ENCODE results near the gene APC.

Gene APC

GRCh38 chr5:112742424-112742823 is 4.7 kb downstream of the APC start:
- Histone ChIP-seq H3K27me3 (ENCODE audit: control insufficient read depth, insufficient read depth, low read length) (no peaks in the 10 kb centered on the region), H3K9me3 (ENCODE audit: control insufficient read depth, insufficient read depth, low read length) (no peaks in the 10 kb centered on the region), H3K36me3 (ENCODE audit: control insufficient read depth, insufficient read depth, low read length) (no peaks in the 10 kb centered on the region), H3K27ac (ENCODE audit: low read length) (no peak overlapping the region), H3K4me1 (ENCODE audit: control insufficient read depth, insufficient read depth, low read length) (no peaks in the 10 kb centered on the region), H3K4me3 (ENCODE audit: low read length) (no peak overlapping the region)
- no peak for DNase-seq (ENCODE audit: low read depth, low spot score)
- no CpG with 5 or more reads among the region's 3 CpGs for WGBS (ENCODE audit: insufficient coverage, insufficient read length)

GRCh38 chr5:112743631-112744030 is 5.9 kb downstream of the APC start:
- no peak for DNase-seq (ENCODE audit: low read depth, low spot score)
- Histone ChIP-seq H3K4me1 (ENCODE audit: control insufficient read depth, insufficient read depth, low read length) (no peaks in the 10 kb centered on the region), H3K27me3 (ENCODE audit: control insufficient read depth, insufficient read depth, low read length) (no peaks in the 10 kb centered on the region), H3K4me3 (ENCODE audit: low read length) (no peak overlapping the region), H3K36me3 (ENCODE audit: control insufficient read depth, insufficient read depth, low read length) (no peaks in the 10 kb centered on the region), H3K27ac (ENCODE audit: low read length) (no peak overlapping the region), H3K9me3 (ENCODE audit: control insufficient read depth, insufficient read depth, low read length) (no peaks in the 10 kb centered on the region)
- WGBS (ENCODE audit: insufficient coverage, insufficient read length): no CpG with 5 or more reads among the region's 4 CpGs

GRCh38 chr5:112752335-112752734 is 14.7 kb downstream of the APC start:
- H3K4me3 ChIP-seq (ENCODE audit: low read length): no peak overlapping the region
- no peaks in the 10 kb centered on the region for H3K9me3 ChIP-seq (ENCODE audit: control insufficient read depth, insufficient read depth, low read length)
- H3K27me3 ChIP-seq (ENCODE audit: control insufficient read depth, insufficient read depth, low read length): no peaks in the 10 kb centered on the region
- WGBS (ENCODE audit: insufficient coverage, insufficient read length): no CpG with 5 or more reads among the region's 1 CpG
- DNase-seq (ENCODE audit: low read depth, low spot score): no peak
- no peak overlapping the region for H3K27ac ChIP-seq (ENCODE audit: low read length)
- no peaks in the 10 kb centered on the region for H3K4me1 ChIP-seq (ENCODE audit: control insufficient read depth, insufficient read depth, low read length)
- H3K36me3 ChIP-seq (ENCODE audit: control insufficient read depth, insufficient read depth, low read length): no peaks in the 10 kb centered on the region

- Histone ChIP-seq H3K27ac (ENCODE audit: low read length) (no peak overlapping the region), H3K4me1 (ENCODE audit: control insufficient read depth, insufficient read depth, low read length) (no peaks in the 10 kb centered on the region), H3K9me3 (ENCODE audit: control insufficient read depth, insufficient read depth, low read length) (no peaks in the 10 kb centered on the region), H3K36me3 (ENCODE audit: control insufficient read depth, insufficient read depth, low read length) (peaks cover 2% of the 10 kb centered on the region; the same call in 1 of the 2 replicates), H3K4me3 (ENCODE audit: low read length) (no peak overlapping the region), H3K27me3 (ENCODE audit: control insufficient read depth, insufficient read depth, low read length) (no peaks in the 10 kb centered on the region)
- no peak for DNase-seq (ENCODE audit: low read depth, low spot score)
- no CpG with 5 or more reads among the region's 2 CpGs for WGBS (ENCODE audit: insufficient coverage, insufficient read length)
Measured at GRCh38 chr5:112755703-112756102, 18.0 kb downstream of the APC start.

GRCh38 chr5:112757468-112758208 is 20.0 kb downstream of the APC start:
- H3K9me3 ChIP-seq (ENCODE audit: control insufficient read depth, insufficient read depth, low read length): no peaks in the 10 kb centered on the region
- DNase-seq (ENCODE audit: low read depth, low spot score): no peak
- H3K27ac ChIP-seq (ENCODE audit: low read length): no peak overlapping the region
- H3K4me1 ChIP-seq (ENCODE audit: control insufficient read depth, insufficient read depth, low read length): no peaks in the 10 kb centered on the region
- H3K27me3 ChIP-seq (ENCODE audit: control insufficient read depth, insufficient read depth, low read length): no peaks in the 10 kb centered on the region
- peaks cover 2% of the 10 kb centered on the region; the same call in 1 of the 2 replicates for H3K36me3 ChIP-seq (ENCODE audit: control insufficient read depth, insufficient read depth, low read length)
- H3K4me3 ChIP-seq (ENCODE audit: low read length): no peak overlapping the region
- no CpG with 5 or more reads among the region's 3 CpGs for WGBS (ENCODE audit: insufficient coverage, insufficient read length)

GRCh38 chr5:112758676-112759075 is 21.0 kb downstream of the APC start:
- DNase-seq (ENCODE audit: low read depth, low spot score): no peak

GRCh38 chr5:112762113-112762810 is 24.6 kb downstream of the APC start:
- no peak overlapping the region for H3K27ac ChIP-seq (ENCODE audit: low read length)
- no peaks in the 10 kb centered on the region for H3K9me3 ChIP-seq (ENCODE audit: control insufficient read depth, insufficient read depth, low read length)
- no CpG with 5 or more reads among the region's 1 CpG for WGBS (ENCODE audit: insufficient coverage, insufficient read length)
- H3K36me3 ChIP-seq (ENCODE audit: control insufficient read depth, insufficient read depth, low read length): peaks cover 2% of the 10 kb centered on the region; the same call in 1 of the 2 replicates
- no peak for DNase-seq (ENCODE audit: low read depth, low spot score)
- no peak overlapping the region for H3K4me3 ChIP-seq (ENCODE audit: low read length)
- H3K4me1 ChIP-seq (ENCODE audit: control insufficient read depth, insufficient read depth, low read length): no peaks in the 10 kb centered on the region
- H3K27me3 ChIP-seq (ENCODE audit: control insufficient read depth, insufficient read depth, low read length): no peaks in the 10 kb centered on the region

More at GRCh38 chr5:112758676-112759075, 21.0 kb downstream of the APC start:
- Histone ChIP-seq H3K4me1 (ENCODE audit: control insufficient read depth, insufficient read depth, low read length) (no peaks in the 10 kb centered on the region), H3K9me3 (ENCODE audit: control insufficient read depth, insufficient read depth, low read length) (no peaks in the 10 kb centered on the region), H3K4me3 (ENCODE audit: low read length) (no peak overlapping the region), H3K27ac (ENCODE audit: low read length) (no peak overlapping the region), H3K36me3 (ENCODE audit: control insufficient read depth, insufficient read depth, low read length) (peaks cover 2% of the 10 kb centered on the region; the same call in 1 of the 2 replicates), H3K27me3 (ENCODE audit: control insufficient read depth, insufficient read depth, low read length) (no peaks in the 10 kb centered on the region)
- no CpG with 5 or more reads among the region's 7 CpGs for WGBS (ENCODE audit: insufficient coverage, insufficient read length)

- H3K9me3 ChIP-seq (ENCODE audit: control insufficient read depth, insufficient read depth, low read length): no peaks in the 10 kb centered on the region
- peaks cover 2% of the 10 kb centered on the region; the same call in 1 of the 2 replicates for H3K36me3 ChIP-seq (ENCODE audit: control insufficient read depth, insufficient read depth, low read length)
- no peaks in the 10 kb centered on the region for H3K4me1 ChIP-seq (ENCODE audit: control insufficient read depth, insufficient read depth, low read length)
- H3K27me3 ChIP-seq (ENCODE audit: control insufficient read depth, insufficient read depth, low read length): no peaks in the 10 kb centered on the region
- no CpG with 5 or more reads among the region's 1 CpG for WGBS (ENCODE audit: insufficient coverage, insufficient read length)
- H3K4me3 ChIP-seq (ENCODE audit: low read length): no peak overlapping the region
- no peak for DNase-seq (ENCODE audit: low read depth, low spot score)
- H3K27ac ChIP-seq (ENCODE audit: low read length): no peak overlapping the region
Measured at GRCh38 chr5:112763165-112763564, 25.5 kb downstream of the APC start.

GRCh38 chr5:112772124-112772523 is 34.4 kb downstream of the APC start:
- Histone ChIP-seq H3K27ac (ENCODE audit: low read length) (no peak overlapping the region), H3K9me3 (ENCODE audit: control insufficient read depth, insufficient read depth, low read length) (no peaks in the 10 kb centered on the region), H3K27me3 (ENCODE audit: control insufficient read depth, insufficient read depth, low read length) (no peaks in the 10 kb centered on the region), H3K36me3 (ENCODE audit: control insufficient read depth, insufficient read depth, low read length) (peaks cover 2% of the 10 kb centered on the region; the same call in 1 of the 2 replicates), H3K4me3 (ENCODE audit: low read length) (no peak overlapping the region), H3K4me1 (ENCODE audit: control insufficient read depth, insufficient read depth, low read length) (no peaks in the 10 kb centered on the region)
- no peak for DNase-seq (ENCODE audit: low read depth, low spot score)

GRCh38 chr5:112776301-112776856 is 38.7 kb downstream of the APC start:
- no peaks in the 10 kb centered on the region for H3K9me3 ChIP-seq (ENCODE audit: control insufficient read depth, insufficient read depth, low read length)
- DNase-seq (ENCODE audit: low read depth, low spot score): no peak
- H3K36me3 ChIP-seq (ENCODE audit: control insufficient read depth, insufficient read depth, low read length): no peaks in the 10 kb centered on the region
- H3K27ac ChIP-seq (ENCODE audit: low read length): no peak overlapping the region
- no peaks in the 10 kb centered on the region for H3K27me3 ChIP-seq (ENCODE audit: control insufficient read depth, insufficient read depth, low read length)
- H3K4me3 ChIP-seq (ENCODE audit: low read length): no peak overlapping the region
- H3K4me1 ChIP-seq (ENCODE audit: control insufficient read depth, insufficient read depth, low read length): no peaks in the 10 kb centered on the region
- no CpG with 5 or more reads among the region's 3 CpGs for WGBS (ENCODE audit: insufficient coverage, insufficient read length)
